WTC11 (cell line): ENCODE results near the gene FYCO1. TPM values are rescaled to one million over a fixed set of nuclear protein-coding genes. Genes with fewer than 3 reads are reported as not detected.

Experiments used
- ATAC-seq: fragments of 200-7000 bp; cut with Tn5 transposase; 2 replicates; pipeline ENCODE4 v1.10.0; 2021; ENCODE audit warnings: mild to moderate bottlenecking, moderate library complexity
- CTCF ChIA-PET: fragments of 300-600 bp; sonication (Branson Sonifier 250); formaldehyde crosslinking; loops from one replicate; lab custom pipeline; 2021; ENCODE audit warnings: antibody characterized with exemption; lab: Charles Lee
- POLR2A ChIA-PET: fragments of 350-600 bp; sonication (Branson Sonifier 250); formaldehyde crosslinking; loops from one replicate; lab custom pipeline; 2021; ENCODE audit warnings: antibody characterized with exemption; lab: Charles Lee
- DNase-seq: peaks from one replicate; pipeline ENCODE4 v3.0.0; 2021; ENCODE audit warnings: low spot score
- H3K27ac Mint-ChIP-seq: 2 replicates; pipeline ENCODE4 v1.8.0; 2021; ENCODE audit warnings: mixed read lengths
- H3K27me3 Mint-ChIP-seq: 2 replicates; pipeline ENCODE4 v1.8.0; 2021; ENCODE audit warnings: low read depth, mild to moderate bottlenecking, moderate library complexity, mixed read lengths
- H3K36me3 Mint-ChIP-seq: 2 replicates; pipeline ENCODE4 v1.8.0; 2021; ENCODE audit warnings: mixed read lengths
- H3K4me1 Mint-ChIP-seq: 2 replicates; pipeline ENCODE4 v1.8.0; 2022; ENCODE audit warnings: mixed read lengths
- H3K4me3 Mint-ChIP-seq: 2 replicates; pipeline ENCODE4 v1.8.0; 2021; ENCODE audit warnings: mild to moderate bottlenecking, moderate library complexity, mixed read lengths
- H3K9me3 Mint-ChIP-seq: 2 replicates; pipeline ENCODE4 v1.8.0; 2021; ENCODE audit warnings: mixed read lengths
- ATF2 ChIP-seq: sonication (generic); formaldehyde crosslinking; IDR thresholded peaks from 2 replicates; pipeline ENCODE4 v1.8.1; 2022; ENCODE audit warnings: low read depth, missing genetic modification reagents, borderline replicate concordance
- CREM ChIP-seq: sonication (generic); formaldehyde crosslinking; IDR thresholded peaks from 2 replicates; pipeline ENCODE4 v1.8.1; 2022; ENCODE audit warnings: mild to moderate bottlenecking, missing genetic modification reagents, moderate library complexity
- E2F1 ChIP-seq: sonication (generic); formaldehyde crosslinking; IDR thresholded peaks from 2 replicates; pipeline ENCODE4 v1.8.0; 2022; ENCODE audit warnings: mild to moderate bottlenecking, missing genetic modification reagents
- FOXP1 ChIP-seq: sonication (generic); formaldehyde crosslinking; IDR thresholded peaks from 2 replicates; pipeline ENCODE4 v1.8.0; 2022; ENCODE audit warnings: missing genetic modification reagents, mild to moderate bottlenecking, moderate library complexity, borderline replicate concordance
- GTF2I ChIP-seq: fragments of 250-450 bp; sonication (Bioruptor Pico); conservative IDR thresholded peaks from 2 replicates; pipeline ENCODE4 v1.4.0; 2021; ENCODE audit warnings: mild to moderate bottlenecking
- JAZF1 ChIP-seq: fragments of 250-450 bp; sonication (Bioruptor Pico); IDR thresholded peaks from 2 replicates; pipeline ENCODE4 v1.9.0; 2021; ENCODE audit warnings: moderate library complexity, mild to moderate bottlenecking, inconsistent platforms
- MLX ChIP-seq: sonication (generic); formaldehyde crosslinking; IDR thresholded peaks from 2 replicates; pipeline ENCODE4 v1.8.1; 2023; ENCODE audit warnings: mild to moderate bottlenecking, missing genetic modification reagents, moderate library complexity
- NR2C2 ChIP-seq: sonication (generic); formaldehyde crosslinking; IDR thresholded peaks from 2 replicates; pipeline ENCODE4 v1.8.0; 2022; ENCODE audit warnings: mild to moderate bottlenecking, missing genetic modification reagents
- OVOL2 ChIP-seq: fragments of 250-450 bp; sonication (Bioruptor Pico); IDR thresholded peaks from 2 replicates; pipeline ENCODE4 v1.9.0; 2021; ENCODE audit warnings: mild to moderate bottlenecking, borderline replicate concordance
- RELA ChIP-seq: sonication (generic); formaldehyde crosslinking; IDR thresholded peaks from 2 replicates; pipeline ENCODE4 v1.8.1; 2022; ENCODE audit warnings: missing genetic modification reagents, mild to moderate bottlenecking, borderline replicate concordance
- SMAD3 ChIP-seq: sonication (generic); formaldehyde crosslinking; IDR thresholded peaks from 2 replicates; pipeline ENCODE4 v1.8.0; 2022; ENCODE audit warnings: missing genetic modification reagents, mild to moderate bottlenecking, borderline replicate concordance
- STAT6 ChIP-seq: sonication (generic); formaldehyde crosslinking; conservative IDR thresholded peaks from 2 replicates; pipeline ENCODE4 v1.8.1; 2023; ENCODE audit warnings: mild to moderate bottlenecking, low read depth, missing genetic modification reagents, moderate library complexity
- TEAD4 ChIP-seq: sonication (generic); formaldehyde crosslinking; IDR thresholded peaks from 2 replicates; pipeline ENCODE4 v1.8.0; 2022; ENCODE audit warnings: mild to moderate bottlenecking, missing genetic modification reagents
- USF1 ChIP-seq: sonication (generic); formaldehyde crosslinking; IDR thresholded peaks from 2 replicates; pipeline ENCODE4 v1.8.0; 2022; ENCODE audit warnings: mild to moderate bottlenecking, missing genetic modification reagents
- ZNF219 ChIP-seq: sonication (generic); formaldehyde crosslinking; IDR thresholded peaks from 2 replicates; pipeline ENCODE4 v1.8.0; 2023; ENCODE audit warnings: missing genetic modification reagents, mild to moderate bottlenecking, borderline replicate concordance
- ZNF263 ChIP-seq: sonication (generic); formaldehyde crosslinking; IDR thresholded peaks from 2 replicates; pipeline ENCODE4 v1.8.1; 2022; ENCODE audit warnings: low read depth, mild to moderate bottlenecking, moderate library complexity, missing genetic modification reagents
- ZNF281 ChIP-seq: sonication (generic); formaldehyde crosslinking; IDR thresholded peaks from 2 replicates; pipeline ENCODE4 v1.8.0; 2023; ENCODE audit warnings: mild to moderate bottlenecking, missing genetic modification reagents
- ZNF396 ChIP-seq: fragments of 250-450 bp; sonication (Bioruptor Pico); IDR thresholded peaks from 2 replicates; pipeline ENCODE4 v1.8.0; 2021; ENCODE audit warnings: mild to moderate bottlenecking, moderate library complexity, borderline replicate concordance
- ZNF416 ChIP-seq: fragments of 250-450 bp; sonication (Bioruptor Pico); IDR thresholded peaks from 2 replicates; pipeline ENCODE4 v1.9.0; 2021; ENCODE audit warnings: mild to moderate bottlenecking, inconsistent platforms
- ZNF512 ChIP-seq: sonication (generic); formaldehyde crosslinking; IDR thresholded peaks from 2 replicates; pipeline ENCODE4 v1.8.1; 2022; ENCODE audit warnings: missing genetic modification reagents, borderline replicate concordance
- ZNF532 ChIP-seq: fragments of 250-450 bp; sonication (Bioruptor Pico); IDR thresholded peaks from 2 replicates; pipeline ENCODE4 v1.9.0; 2021; ENCODE audit warnings: mild to moderate bottlenecking, borderline replicate concordance
- total RNA-seq: library from RNA; stranded (reverse); gene quantifications from 3 replicates; pipeline ENCODE4 v1.2.3, GENCODE V29; 2021

FYCO1 gene
- total RNA-seq, 1 experiment from 2014 or later: 13.9 TPM

GRCh38 chr3:45964139-45964538, 31.5 kb downstream of the FYCO1 start (continued):
- TF ChIP-seq TEAD4 (CRISPR knock-in tag): no peak
- no peak for TF ChIP-seq ZNF532
- TF ChIP-seq FOXP1 (CRISPR knock-in tag): no peak
- TF ChIP-seq ZNF416: no peak
- TF ChIP-seq NR2C2 (CRISPR knock-in tag): no peak
- TF ChIP-seq MLX: no peak
- no peak for TF ChIP-seq ZNF263 (CRISPR knock-in tag)
- TF ChIP-seq CREM (CRISPR knock-in tag): no peak
- no peak for TF ChIP-seq RELA (CRISPR knock-in tag)
- TF ChIP-seq ZNF396 (CRISPR knock-in tag): no peak

GRCh38 chr3:45962033-45962432, 33.6 kb downstream of the FYCO1 start:
- Mint-ChIP-seq H3K36me3 (peaks cover 76% of the 10 kb centered on the region), H3K27me3 (no peaks in the 10 kb centered on the region), H3K4me3 (no peak overlapping the region), H3K27ac (no peak overlapping the region), H3K4me1 (no peaks in the 10 kb centered on the region), H3K9me3 (no peaks in the 10 kb centered on the region)
- ChIA-PET POLR2A (no interaction called here), CTCF (no interaction called here)
- DNase-seq (no peak), ATAC-seq (no peak)
- TF ChIP-seq STAT6 (CRISPR knock-in tag): no peak
- no peak for TF ChIP-seq GTF2I (CRISPR knock-in tag)
- no peak for TF ChIP-seq USF1 (CRISPR knock-in tag)
- no peak for TF ChIP-seq ATF2 (CRISPR knock-in tag)
- no peak for TF ChIP-seq JAZF1
- no peak for TF ChIP-seq ZNF219 (CRISPR knock-in tag)
- no peak for TF ChIP-seq E2F1 (CRISPR knock-in tag)
- no peak for TF ChIP-seq OVOL2 (CRISPR knock-in tag)
- TF ChIP-seq FOXP1 (CRISPR knock-in tag): no peak
- no peak for TF ChIP-seq SMAD3 (CRISPR knock-in tag)
- TF ChIP-seq ZNF281 (CRISPR knock-in tag): no peak
- no peak for TF ChIP-seq ZNF512 (CRISPR knock-in tag)
